ENCODE results near the gene FHIT. TPM values are rescaled to one million over a fixed set of nuclear protein-coding genes. Genes with fewer than 3 reads are reported as not detected.

FHIT gene
- total RNA-seq, 1 donor from 2014 or later: 5.7 TPM

GRCh38 chr3:60079076-60079475 is 1172.2 kb downstream of the FHIT start:
- Mint-ChIP-seq H3K4me3 (no peak overlapping the region), H3K4me1 (no peaks in the 10 kb centered on the region), H3K27ac (no peak overlapping the region), H3K9me3 (peaks cover 3% of the 10 kb centered on the region), H3K36me3 (no peaks in the 10 kb centered on the region), H3K27me3 (ENCODE audit: insufficient read depth, low read depth) (no peaks in the 10 kb centered on the region)
- TF ChIP-seq EZH2phosphoT487 (IDR thresholded peaks at IDR 0.05): no peak
- no peak for TF ChIP-seq EZH2 (IDR thresholded peaks at IDR 0.05)
- no peak for TF ChIP-seq CTCF (IDR thresholded peaks at IDR 0.05)
- H3K27ac ChIP-seq: no peak overlapping the region
- H3K79me2 ChIP-seq (ENCODE audit: low read depth): no peaks in the 10 kb centered on the region
- H3K36me3 ChIP-seq: no peaks in the 10 kb centered on the region
- no peaks in the 10 kb centered on the region for H3K9me3 ChIP-seq (ENCODE audit: low read depth)
- no peak overlapping the region for H3K4me2 ChIP-seq
- no peaks in the 10 kb centered on the region for H3K27me3 ChIP-seq
- DNase-seq (ENCODE audit: low spot score): peak; percentile 8
- peak overlapping the region; percentile 9 for H2AFZ ChIP-seq (replicated peaks)
- H3K4me3 ChIP-seq: no peak overlapping the region
- H3F3A ChIP-seq (ENCODE audit: low read depth): no peaks in the 10 kb centered on the region
- no peaks in the 10 kb centered on the region for H4K20me1 ChIP-seq (ENCODE audit: low read depth)
- H3K9ac ChIP-seq: no peak overlapping the region
- H3K4me1 ChIP-seq: peaks cover 3% of the 10 kb centered on the region

- Histone ChIP-seq H3K9me3 (ENCODE audit: low read depth) (no peaks in the 10 kb centered on the region), H3K36me3 (no peaks in the 10 kb centered on the region), H3F3A (ENCODE audit: low read depth) (no peaks in the 10 kb centered on the region), H3K9ac (no peak overlapping the region), H3K4me2 (no peak overlapping the region), H2AFZ (replicated peaks) (no peak overlapping the region), H3K79me2 (ENCODE audit: low read depth) (no peaks in the 10 kb centered on the region), H3K27me3 (no peaks in the 10 kb centered on the region), H3K4me1 (peaks cover 3% of the 10 kb centered on the region), H3K4me3 (no peak overlapping the region), H4K20me1 (ENCODE audit: low read depth) (no peaks in the 10 kb centered on the region), H3K27ac (no peak overlapping the region)
- Mint-ChIP-seq H3K27me3 (ENCODE audit: insufficient read depth, low read depth) (peaks cover 2% of the 10 kb centered on the region), H3K36me3 (no peaks in the 10 kb centered on the region), H3K27ac (no peak overlapping the region), H3K9me3 (no peaks in the 10 kb centered on the region), H3K4me3 (no peak overlapping the region), H3K4me1 (no peaks in the 10 kb centered on the region)
- TF ChIP-seq EZH2 (IDR thresholded peaks at IDR 0.05) (no peak), CTCF (IDR thresholded peaks at IDR 0.05) (no peak), EZH2phosphoT487 (IDR thresholded peaks at IDR 0.05) (no peak)
- DNase-seq (ENCODE audit: low spot score): no peak
Measured at GRCh38 chr3:60076331-60076730, 1174.9 kb downstream of the FHIT start.

- H3K27me3 Mint-ChIP-seq (ENCODE audit: insufficient read depth, low read depth): peaks cover 2% of the 10 kb centered on the region
Measured at GRCh38 chr3:60073942-60074341, 1177.3 kb downstream of the FHIT start.

More at GRCh38 chr3:60073942-60074341, 1177.3 kb downstream of the FHIT start:
- H3K4me3 ChIP-seq: no peak overlapping the region
- H3F3A ChIP-seq (ENCODE audit: low read depth): no peaks in the 10 kb centered on the region
- H3K27me3 ChIP-seq: no peaks in the 10 kb centered on the region
- H2AFZ ChIP-seq (replicated peaks): no peak overlapping the region
- no peak overlapping the region for H3K27ac Mint-ChIP-seq
- no peaks in the 10 kb centered on the region for H3K36me3 Mint-ChIP-seq
- no peak overlapping the region for H3K9ac ChIP-seq
- no peaks in the 10 kb centered on the region for H3K9me3 Mint-ChIP-seq
- H3K4me3 Mint-ChIP-seq: no peak overlapping the region
- no peaks in the 10 kb centered on the region for H3K36me3 ChIP-seq
- no peaks in the 10 kb centered on the region for H3K4me1 Mint-ChIP-seq
- H3K9me3 ChIP-seq (ENCODE audit: low read depth): no peaks in the 10 kb centered on the region
- TF ChIP-seq EZH2phosphoT487 (IDR thresholded peaks at IDR 0.05): no peak
- TF ChIP-seq CTCF (IDR thresholded peaks at IDR 0.05): no peak
- no peak for TF ChIP-seq EZH2 (IDR thresholded peaks at IDR 0.05)
- DNase-seq (ENCODE audit: low spot score): no peak
- no peaks in the 10 kb centered on the region for H3K79me2 ChIP-seq (ENCODE audit: low read depth)
- H3K27ac ChIP-seq: no peak overlapping the region
- no peak overlapping the region for H3K4me2 ChIP-seq
- peaks cover 2% of the 10 kb centered on the region for H3K4me1 ChIP-seq
- no peaks in the 10 kb centered on the region for H4K20me1 ChIP-seq (ENCODE audit: low read depth)

Data from neural progenitor cell (in vitro differentiated cells).